NCI-H748 treated with DMSO at 0.1 percent for 48 hours (cell line): Measurements from ENCODE around the gene PHKB.
"Not testable (repeated sequence)": the region's sequence is repeated elsewhere in the genome, so short reads cannot be mapped to it uniquely, and the experiment has no call there.

Source experiments
- DNase-seq: peaks from one replicate; lab custom pipeline; 2025; lab: John Stamatoyannopoulos, UW

PHKB gene

DNA sequence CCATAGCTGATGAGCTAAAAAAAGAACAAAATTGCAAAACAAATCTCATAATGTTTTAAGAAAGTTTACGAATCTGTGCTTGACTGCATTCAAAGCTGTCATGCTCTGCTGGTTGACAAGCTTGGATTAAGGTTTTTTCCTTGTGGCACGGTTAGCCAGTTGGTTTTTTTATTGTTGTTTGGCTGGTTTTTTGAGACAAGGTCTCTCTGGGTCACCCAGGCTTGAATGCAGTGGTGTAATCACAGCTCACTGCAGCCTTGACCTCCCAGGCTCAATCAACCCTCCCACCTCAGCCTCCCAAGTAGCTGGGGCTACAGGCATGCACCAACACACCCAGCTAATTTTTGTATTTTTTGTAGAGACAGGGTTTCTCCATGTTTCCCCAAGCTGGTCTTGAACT lies 45.7 kb downstream of the PHKB start:
- no peak for DNase-seq

DNA sequence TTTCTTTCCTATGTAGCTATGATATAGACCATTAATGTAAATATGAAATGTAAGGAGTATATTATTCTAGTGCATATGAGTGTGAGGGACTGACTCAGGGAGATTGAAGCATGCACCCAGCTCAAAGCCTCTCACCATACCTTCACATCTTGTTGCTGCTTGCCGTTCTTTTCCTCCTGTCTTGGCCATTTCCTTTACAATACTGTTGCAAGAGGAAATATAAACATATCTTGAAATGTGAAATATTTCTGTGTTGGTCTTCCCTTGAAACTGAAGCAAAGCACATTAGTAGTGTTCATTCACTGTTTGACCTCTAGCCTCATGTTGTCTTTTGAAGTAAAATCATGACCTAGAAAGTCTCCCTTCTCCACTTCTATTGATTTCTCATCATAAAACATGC lies 46.6 kb downstream of the PHKB start:
- no peak for DNase-seq

- DNase-seq: no peak
Observed at GRCh38 chr16:47511882-47512281, 50.8 kb downstream of the PHKB start.

- DNase-seq: no peak
Observed at GRCh38 chr16:47519037-47519436, 57.9 kb downstream of the PHKB start.

- no peak for DNase-seq
Observed at GRCh38 chr16:47519546-47519945, 58.4 kb downstream of the PHKB start.

- no peak for DNase-seq
Observed at GRCh38 chr16:47519996-47520679, 59.0 kb downstream of the PHKB start.

- no peak for DNase-seq
Observed at GRCh38 chr16:47523342-47524006, 62.3 kb downstream of the PHKB start.

DNA sequence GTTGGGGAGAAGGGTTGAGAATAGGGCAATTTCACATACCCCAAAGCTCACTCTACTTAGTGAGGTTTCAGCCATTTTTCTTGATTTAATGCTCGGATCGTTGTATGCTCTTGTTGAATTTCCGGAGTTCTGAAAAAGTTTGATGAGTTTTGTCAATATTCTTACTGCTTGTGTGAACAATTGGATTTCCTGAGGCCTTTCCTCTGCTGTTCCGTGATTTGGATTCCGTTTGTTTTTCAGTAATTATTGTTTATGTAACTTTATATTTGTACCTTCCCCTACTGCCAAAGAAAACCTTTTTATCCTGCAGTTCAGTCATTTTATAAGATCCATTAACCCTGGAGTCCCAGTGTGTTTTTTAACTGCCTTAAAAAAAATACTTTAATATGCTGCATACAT lies 62.9 kb downstream of the PHKB start:
- no peak for DNase-seq

- no peak for DNase-seq
Observed at GRCh38 chr16:47528431-47528830, 67.3 kb downstream of the PHKB start.

- DNase-seq: no peak
Observed at GRCh38 chr16:47533744-47534292, 72.7 kb downstream of the PHKB start.

GRCh38 chr16:47538472-47538871 lies 77.3 kb downstream of the PHKB start:
- DNase-seq: no peak

- DNase-seq: not testable (repeated sequence)
Observed at GRCh38 chr16:47539707-47540670, 78.9 kb downstream of the PHKB start.

DNA sequence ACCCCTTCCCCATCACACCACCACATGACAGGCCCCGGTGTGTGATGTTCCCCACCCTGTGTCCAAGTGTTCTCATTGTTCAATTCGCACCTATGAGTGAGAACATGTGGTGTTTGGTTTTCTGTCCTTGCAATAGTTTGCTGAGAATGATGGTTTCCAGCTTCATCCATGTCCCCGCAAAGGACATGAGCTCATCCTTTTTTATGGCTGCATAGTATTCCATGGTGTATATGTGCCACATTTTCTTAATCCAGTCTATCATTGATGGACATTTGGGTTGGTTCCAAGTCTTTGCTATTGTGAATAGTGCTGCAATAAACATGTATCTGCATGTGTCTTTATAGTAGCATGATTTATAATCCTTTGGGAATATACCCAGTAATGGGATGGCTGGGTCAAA lies 80.0 kb downstream of the PHKB start:
- not testable (repeated sequence) for DNase-seq

GRCh38 chr16:47544255-47544654 lies 83.1 kb downstream of the PHKB start:
- not testable (repeated sequence) for DNase-seq

DNA sequence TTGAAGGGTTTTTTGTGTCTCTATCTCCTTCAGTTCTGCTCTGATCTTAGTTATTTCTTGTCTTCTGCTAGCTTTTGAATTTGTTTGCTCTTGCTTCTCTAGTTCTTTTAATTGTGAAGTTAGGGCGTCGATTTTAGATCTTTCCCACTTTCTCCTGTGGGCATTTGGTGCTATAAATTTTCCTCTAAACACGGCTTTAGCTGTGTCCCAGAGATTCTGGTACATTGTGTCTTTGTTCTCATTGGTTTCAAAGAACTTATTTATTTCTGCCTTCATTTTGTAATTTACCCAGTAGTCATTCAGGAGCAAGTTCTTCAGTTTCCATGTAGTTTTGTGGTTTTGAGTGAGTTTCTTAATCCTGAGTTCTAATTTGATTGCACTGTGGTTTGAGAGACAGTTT lies 90.1 kb downstream of the PHKB start:
- not testable (repeated sequence) for DNase-seq

DNA sequence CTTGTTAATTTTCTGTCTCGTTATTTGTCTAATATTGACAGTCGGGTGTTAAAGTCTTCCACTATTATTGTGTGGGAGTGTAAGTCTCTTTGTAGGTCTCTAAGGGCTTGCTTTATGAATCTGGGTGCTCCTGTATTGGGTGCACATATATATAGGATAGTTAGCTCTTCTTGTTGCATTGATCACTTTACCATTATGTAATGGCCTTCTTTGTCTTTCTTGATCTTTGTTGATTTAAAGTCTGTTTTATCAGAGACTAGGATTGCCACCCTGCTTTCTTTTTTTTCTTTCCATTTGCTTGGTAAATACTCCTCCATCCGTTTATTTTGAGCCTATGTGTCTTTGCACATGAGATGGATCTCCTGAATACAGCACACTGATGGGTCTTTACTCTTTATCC lies 90.6 kb downstream of the PHKB start:
- not testable (repeated sequence) for DNase-seq

DNA sequence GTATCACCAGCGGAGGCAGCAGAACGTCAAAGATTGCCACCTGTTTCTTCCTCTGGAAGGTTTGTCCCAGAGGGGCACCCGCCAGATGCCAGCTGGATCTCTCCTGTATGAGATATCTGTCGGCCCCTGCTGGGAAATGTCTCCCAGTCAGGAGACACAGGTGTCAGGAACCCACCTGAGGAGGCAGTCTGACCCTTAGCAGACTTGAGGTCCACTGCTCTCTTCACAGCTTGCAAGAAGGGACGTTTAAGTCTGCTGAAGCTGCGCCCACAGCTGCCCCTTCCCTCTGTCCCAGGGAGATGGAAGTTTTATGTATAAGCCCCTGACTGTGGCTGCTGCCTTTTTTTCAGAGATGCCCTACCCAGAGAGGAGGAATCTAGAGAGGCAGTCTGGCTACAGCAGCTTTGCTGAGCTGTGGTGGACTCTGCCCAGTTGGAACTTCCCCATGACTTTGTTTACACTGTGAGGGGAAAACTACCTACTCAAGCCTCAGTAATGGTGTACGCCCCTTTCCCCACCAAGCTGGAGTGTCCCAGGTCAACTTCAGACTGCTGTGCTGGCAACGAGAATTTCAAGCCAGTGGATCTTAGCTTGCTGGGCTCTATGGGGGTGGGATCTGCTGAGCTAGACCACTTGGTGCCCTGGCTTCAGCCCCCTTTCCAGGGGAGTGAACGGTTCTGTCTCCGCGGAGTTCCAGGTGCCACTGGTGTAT lies 92.9 kb downstream of the PHKB start:
- DNase-seq: no peak

- DNase-seq: not testable (repeated sequence)
Observed at GRCh38 chr16:47554587-47554986, 93.5 kb downstream of the PHKB start.

DNA sequence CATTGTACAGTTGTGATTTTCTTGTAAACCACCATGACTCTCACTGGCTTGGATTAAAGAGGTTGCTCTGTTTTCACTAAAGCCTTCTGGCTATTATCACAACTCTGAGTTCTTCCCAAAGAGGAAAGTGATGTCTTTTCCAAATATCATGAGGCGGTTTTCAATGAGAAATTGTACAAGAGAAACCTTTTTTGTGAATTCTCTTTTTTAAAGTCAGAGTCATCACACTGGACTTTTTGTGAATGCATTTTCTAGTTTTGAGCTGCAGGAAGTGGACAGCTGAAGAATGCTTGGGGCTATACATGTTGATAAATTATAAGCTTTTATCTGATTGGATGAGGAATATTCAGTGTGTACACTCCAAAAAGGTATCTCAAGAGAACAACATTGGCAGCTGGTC lies 100.2 kb downstream of the PHKB start:
- DNase-seq: no peak

DNA sequence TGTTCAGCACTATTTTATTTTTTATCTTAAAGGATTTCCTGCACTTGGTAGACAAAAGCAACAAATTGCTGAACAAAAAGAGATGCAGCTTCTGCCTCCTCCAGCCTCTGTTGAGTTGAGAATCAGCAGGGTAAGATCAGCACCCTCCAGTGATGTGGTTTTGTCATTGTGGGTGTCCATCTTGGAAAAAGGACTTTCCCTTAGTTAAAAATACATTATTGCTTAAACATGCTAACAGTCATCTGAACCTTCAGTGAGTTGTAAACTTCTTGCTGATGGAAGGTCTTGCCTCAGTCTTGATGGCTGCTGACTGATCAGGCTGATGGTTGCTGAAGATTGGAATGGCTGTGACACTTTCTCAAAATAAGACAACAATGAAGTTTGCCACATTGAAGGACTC lies 101.2 kb downstream of the PHKB start:
- DNase-seq: no peak

GRCh38 chr16:47565454-47565853 lies 104.3 kb downstream of the PHKB start:
- no peak for DNase-seq

- no peak for DNase-seq
Observed at GRCh38 chr16:47567321-47567720, 106.2 kb downstream of the PHKB start.
